Endothelial cell (in vitro differentiated cells): ENCODE data around the gene GUCY1B1. TPM values are rescaled to one million over a fixed set of nuclear protein-coding genes. Genes with fewer than 3 reads are reported as not detected.
A peak's percentile ranks its signal among the peaks of the same experiment; 100 is the strongest.

ENCODE experiments used
- DNase-seq: peaks from one replicate; pipeline ENCODE4 v3.0.0; 2021; ENCODE audit warnings: low spot score
- H3K27ac Mint-ChIP-seq: one replicate; pipeline ENCODE4 v1.8.0; 2021; ENCODE audit warnings: mixed read lengths, inconsistent platforms; ENCODE audit not compliant: unreplicated experiment
- H3K27me3 Mint-ChIP-seq: one replicate; pipeline ENCODE4 v1.8.0; 2021; ENCODE audit warnings: mild to moderate bottlenecking, moderate library complexity, mixed read lengths, inconsistent platforms; ENCODE audit not compliant: unreplicated experiment
- H3K36me3 Mint-ChIP-seq: one replicate; pipeline ENCODE4 v1.8.0; 2021; ENCODE audit warnings: mild to moderate bottlenecking, low read depth, mixed read lengths, inconsistent platforms; ENCODE audit not compliant: unreplicated experiment
- H3K4me1 Mint-ChIP-seq: one replicate; pipeline ENCODE4 v1.8.0; 2021; ENCODE audit warnings: mild to moderate bottlenecking, mixed read lengths, inconsistent platforms; ENCODE audit not compliant: unreplicated experiment
- H3K4me3 Mint-ChIP-seq: one replicate; pipeline ENCODE4 v1.8.0; 2021; ENCODE audit warnings: mild to moderate bottlenecking, mixed read lengths, inconsistent platforms; ENCODE audit not compliant: unreplicated experiment
- H3K9me3 Mint-ChIP-seq: one replicate; pipeline ENCODE4 v1.8.0; 2021; ENCODE audit warnings: mixed read lengths, inconsistent platforms; ENCODE audit not compliant: unreplicated experiment
- total RNA-seq: library from RNA; stranded (reverse); fragmentation: NEBNext Ultra II Directional; extraction: Animal tissue kit (Norgen Biotek cat#: 25700); gene quantifications from one replicate; pipeline ENCODE4 v1.2.1, GENCODE V29; 2021; ENCODE audit not compliant: unreplicated experiment
- TF ChIP-seq, protein P1 (sequence below): fragments of 200-600 bp; sonication (generic); IDR thresholded peaks from one replicate; pipeline ENCODE4 v1.5.0; 2021; ENCODE audit warnings: antibody characterized with exemption; ENCODE audit not compliant: unreplicated experiment

GUCY1B1 gene
- total RNA-seq, 1 donor from 2014 or later: 1.1 TPM

DNA sequence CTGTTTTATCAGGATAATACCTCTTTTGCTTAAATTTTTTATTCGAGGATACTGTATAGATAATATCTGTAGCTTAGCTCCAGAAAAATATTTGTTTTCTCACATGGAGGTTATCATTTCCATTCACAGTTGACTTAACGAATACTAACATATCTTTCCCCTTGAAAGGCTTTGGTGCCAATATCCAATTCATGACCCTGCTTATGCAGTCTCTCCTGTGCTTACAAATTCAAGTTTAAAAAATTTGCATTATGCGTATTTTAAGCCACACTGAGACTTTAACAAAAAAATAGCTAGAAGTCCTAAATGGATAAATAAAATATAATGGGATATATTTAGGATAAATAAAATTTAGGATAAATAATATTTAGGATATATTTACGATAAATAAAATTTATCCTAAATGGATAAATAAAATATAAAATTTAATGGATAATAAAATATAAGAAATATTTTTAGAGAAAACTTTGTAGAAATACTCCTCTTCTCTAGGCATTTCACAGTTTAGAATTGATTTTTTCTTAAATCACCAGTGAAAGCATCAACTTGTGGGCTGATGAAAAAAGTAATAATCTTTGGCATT, 22.5 kb downstream of the GUCY1B1 start:
- Mint-ChIP-seq H3K9me3 (no peaks in the 10 kb centered on the region), H3K4me3 (no peak overlapping the region), H3K4me1 (peaks cover 3% of the 10 kb centered on the region), H3K27me3 (no peaks in the 10 kb centered on the region), H3K27ac (no peak overlapping the region), H3K36me3 (no peaks in the 10 kb centered on the region)
- TF ChIP-seq, protein P1, sequence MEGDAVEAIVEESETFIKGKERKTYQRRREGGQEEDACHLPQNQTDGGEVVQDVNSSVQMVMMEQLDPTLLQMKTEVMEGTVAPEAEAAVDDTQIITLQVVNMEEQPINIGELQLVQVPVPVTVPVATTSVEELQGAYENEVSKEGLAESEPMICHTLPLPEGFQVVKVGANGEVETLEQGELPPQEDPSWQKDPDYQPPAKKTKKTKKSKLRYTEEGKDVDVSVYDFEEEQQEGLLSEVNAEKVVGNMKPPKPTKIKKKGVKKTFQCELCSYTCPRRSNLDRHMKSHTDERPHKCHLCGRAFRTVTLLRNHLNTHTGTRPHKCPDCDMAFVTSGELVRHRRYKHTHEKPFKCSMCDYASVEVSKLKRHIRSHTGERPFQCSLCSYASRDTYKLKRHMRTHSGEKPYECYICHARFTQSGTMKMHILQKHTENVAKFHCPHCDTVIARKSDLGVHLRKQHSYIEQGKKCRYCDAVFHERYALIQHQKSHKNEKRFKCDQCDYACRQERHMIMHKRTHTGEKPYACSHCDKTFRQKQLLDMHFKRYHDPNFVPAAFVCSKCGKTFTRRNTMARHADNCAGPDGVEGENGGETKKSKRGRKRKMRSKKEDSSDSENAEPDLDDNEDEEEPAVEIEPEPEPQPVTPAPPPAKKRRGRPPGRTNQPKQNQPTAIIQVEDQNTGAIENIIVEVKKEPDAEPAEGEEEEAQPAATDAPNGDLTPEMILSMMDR: no peak
- DNase-seq: no peak

DNA sequence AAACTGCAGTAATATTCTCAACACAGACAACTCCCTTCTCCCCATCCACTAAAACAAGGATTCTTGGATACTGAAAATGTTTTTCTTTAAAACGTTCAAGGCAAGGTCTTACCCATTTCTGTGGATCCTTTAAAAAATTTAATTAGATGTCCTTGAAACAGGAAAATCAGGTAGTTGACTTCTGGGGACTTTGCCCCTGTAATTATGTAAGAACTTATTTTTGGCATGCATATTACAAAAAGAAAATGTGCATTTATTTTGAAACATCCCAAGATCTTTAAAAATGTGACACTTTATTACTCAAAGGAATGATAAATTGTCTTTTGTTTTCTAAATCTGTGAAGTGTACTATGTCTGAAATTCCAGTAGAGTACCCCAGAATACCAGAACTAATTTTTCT, 25.8 kb downstream of the GUCY1B1 start:
- Mint-ChIP-seq H3K36me3 (no peaks in the 10 kb centered on the region), H3K27ac (no peak overlapping the region), H3K27me3 (no peaks in the 10 kb centered on the region)

DNA sequence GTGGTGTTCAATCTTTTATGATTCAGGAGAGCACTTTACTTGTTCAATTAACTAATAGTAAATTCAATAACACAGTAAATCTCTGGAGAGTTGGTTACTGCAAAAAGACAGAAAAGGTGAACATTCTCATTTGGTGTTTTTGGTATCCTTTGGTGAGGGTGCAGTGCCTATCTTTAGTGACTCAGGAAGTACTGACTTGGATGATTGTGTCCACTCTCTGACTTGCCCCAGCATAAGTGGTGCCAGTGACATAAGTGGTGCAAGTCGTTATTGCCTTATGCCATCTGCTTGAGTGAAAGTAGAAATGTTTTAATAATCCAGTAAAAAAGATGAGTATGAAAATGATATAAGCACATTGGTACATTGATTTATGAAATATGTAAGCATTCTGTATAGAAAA, 27.0 kb downstream of the GUCY1B1 start:
- H3K9me3 Mint-ChIP-seq: no peaks in the 10 kb centered on the region
- H3K4me1 Mint-ChIP-seq: peaks cover 3% of the 10 kb centered on the region
- DNase-seq: no peak
- H3K4me3 Mint-ChIP-seq: no peak overlapping the region
- no peak overlapping the region for H3K27ac Mint-ChIP-seq
- H3K36me3 Mint-ChIP-seq: no peaks in the 10 kb centered on the region
- TF ChIP-seq, protein P1: no peak
- no peaks in the 10 kb centered on the region for H3K27me3 Mint-ChIP-seq

More for the DNA sequence above, 25.8 kb downstream of the GUCY1B1 start:
- peaks cover 3% of the 10 kb centered on the region for H3K4me1 Mint-ChIP-seq
- no peaks in the 10 kb centered on the region for H3K9me3 Mint-ChIP-seq
- no peak for DNase-seq
- TF ChIP-seq, protein P1: no peak
- no peak overlapping the region for H3K4me3 Mint-ChIP-seq

DNA sequence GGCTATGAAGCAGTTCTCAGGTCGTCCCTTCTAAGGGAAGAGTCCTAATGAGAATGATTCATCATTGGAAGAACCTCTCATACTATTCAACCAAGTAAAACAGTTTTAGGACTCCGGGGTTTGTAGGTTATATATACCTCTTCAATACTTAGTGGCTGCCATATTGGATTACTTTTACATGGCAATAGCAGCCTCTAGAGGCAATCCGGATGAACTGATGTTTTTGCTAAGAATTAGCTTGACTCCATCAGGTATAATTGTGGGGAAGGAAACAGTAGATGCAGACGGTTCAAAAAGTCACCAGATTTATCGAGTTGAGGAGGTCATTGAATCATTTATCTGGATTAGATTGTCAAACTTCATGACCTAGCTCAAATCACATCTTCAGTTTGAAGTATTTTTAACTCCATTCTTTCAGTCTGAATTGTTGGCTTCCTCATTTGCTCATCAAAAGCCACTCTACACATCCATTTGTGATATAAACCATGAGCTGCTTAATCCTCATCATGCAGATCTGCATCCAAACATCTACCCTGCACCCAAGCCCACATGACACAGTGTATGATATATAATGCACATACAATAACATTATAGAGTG, 28.4 kb downstream of the GUCY1B1 start:
- no peaks in the 10 kb centered on the region for H3K36me3 Mint-ChIP-seq
- H3K27me3 Mint-ChIP-seq: no peaks in the 10 kb centered on the region
- H3K27ac Mint-ChIP-seq: no peak overlapping the region
- DNase-seq: peak; percentile 26
- H3K4me3 Mint-ChIP-seq: no peak overlapping the region
- TF ChIP-seq, protein P1: no peak
- peaks cover 3% of the 10 kb centered on the region for H3K4me1 Mint-ChIP-seq
- no peaks in the 10 kb centered on the region for H3K9me3 Mint-ChIP-seq

DNA sequence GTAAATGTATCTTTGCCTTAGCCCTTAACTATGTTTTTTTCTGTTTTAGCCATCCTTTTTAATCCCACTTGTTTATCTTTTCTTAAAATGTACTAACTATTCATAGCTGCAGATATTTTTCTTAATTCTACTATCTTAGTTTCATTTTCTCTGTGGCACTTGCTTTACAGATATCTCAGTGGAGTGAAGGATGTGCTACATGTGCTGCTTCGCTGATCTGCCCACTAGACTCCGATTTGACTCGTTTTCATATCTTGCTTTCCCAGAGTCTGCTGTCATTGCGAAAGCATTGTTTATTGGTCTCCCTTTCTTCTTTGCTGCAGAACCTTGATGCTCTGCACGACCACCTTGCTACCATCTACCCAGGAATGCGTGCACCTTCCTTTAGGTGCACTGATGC, 30.6 kb downstream of the GUCY1B1 start:
- Mint-ChIP-seq H3K27me3 (no peaks in the 10 kb centered on the region), H3K36me3 (no peaks in the 10 kb centered on the region), H3K9me3 (no peaks in the 10 kb centered on the region), H3K27ac (no peak overlapping the region), H3K4me1 (peaks cover 2% of the 10 kb centered on the region), H3K4me3 (no peak overlapping the region)
- TF ChIP-seq, protein P1: no peak
- no peak for DNase-seq
